SK-N-SH treated with all-trans-retinoic acid at 6 μM for 48 hours (cell line): ENCODE measurements around the gene EN2.

Source experiments
- ARNTL ChIP-seq: fragments of 450-650 bp; formaldehyde crosslinking; IDR thresholded peaks from 2 replicates; pipeline ENCODE4 v1.5.0; 2020; ENCODE audit warnings: low read depth, mild to moderate bottlenecking, moderate library complexity, borderline replicate concordance
- BACH2 ChIP-seq: fragments of 250-450 bp; sonication (Bioruptor Pico); IDR thresholded peaks from 2 replicates; pipeline ENCODE4 v1.9.0; 2021; ENCODE audit warnings: mild to moderate bottlenecking, borderline replicate concordance
- CSDC2 ChIP-seq: fragments of 250-450 bp; sonication (Bioruptor Pico); IDR thresholded peaks from 2 replicates; pipeline ENCODE4 v1.5.0; 2020; ENCODE audit warnings: mild to moderate bottlenecking, moderate library complexity
- ESRRG ChIP-seq: fragments of 250-450 bp; sonication (Bioruptor Pico); IDR thresholded peaks from 2 replicates; pipeline ENCODE4 v1.6.1; 2021; ENCODE audit warnings: mild to moderate bottlenecking
- ISL1 ChIP-seq: fragments of 250-450 bp; sonication (Bioruptor Pico); IDR thresholded peaks from 2 replicates; pipeline ENCODE4 v2.1.2; 2022; ENCODE audit warnings: mild to moderate bottlenecking, moderate library complexity
- PPARA ChIP-seq: fragments of 250-450 bp; sonication (Bioruptor Pico); IDR thresholded peaks from 2 replicates; pipeline ENCODE4 v1.5.0; 2020; ENCODE audit warnings: mild to moderate bottlenecking, borderline replicate concordance
- SNAI2 ChIP-seq: fragments of 250-450 bp; sonication (Bioruptor Pico); IDR thresholded peaks from 2 replicates; pipeline ENCODE4 v1.5.0; 2020; ENCODE audit warnings: mild to moderate bottlenecking, moderate library complexity
- TOX ChIP-seq: fragments of 250-450 bp; sonication (Bioruptor Pico); IDR thresholded peaks from 2 replicates; pipeline ENCODE4 v1.8.0; 2021; ENCODE audit warnings: mild to moderate bottlenecking, moderate library complexity, borderline replicate concordance
- ZFP3 ChIP-seq: fragments of 250-450 bp; sonication (Bioruptor Pico); IDR thresholded peaks from 2 replicates; pipeline ENCODE4 v1.5.0; 2020; ENCODE audit warnings: mild to moderate bottlenecking, moderate library complexity
- ZFP30 ChIP-seq: fragments of 450-650 bp; formaldehyde crosslinking; IDR thresholded peaks from 2 replicates; pipeline ENCODE4 v1.5.0; 2022; ENCODE audit warnings: mild to moderate bottlenecking, moderate library complexity
- TF ChIP-seq, protein P1 (sequence below): fragments of 250-450 bp; sonication (Bioruptor Pico); IDR thresholded peaks from 2 replicates; pipeline ENCODE4 v1.5.1; 2020; ENCODE audit warnings: low read depth, mild to moderate bottlenecking, moderate library complexity
- TF ChIP-seq, protein P2 (sequence below): fragments of 250-450 bp; sonication (Bioruptor Pico); IDR thresholded peaks from 2 replicates; pipeline ENCODE4 v1.8.0; 2021; ENCODE audit warnings: low read depth, mild to moderate bottlenecking, moderate library complexity, borderline replicate concordance

DNA sequence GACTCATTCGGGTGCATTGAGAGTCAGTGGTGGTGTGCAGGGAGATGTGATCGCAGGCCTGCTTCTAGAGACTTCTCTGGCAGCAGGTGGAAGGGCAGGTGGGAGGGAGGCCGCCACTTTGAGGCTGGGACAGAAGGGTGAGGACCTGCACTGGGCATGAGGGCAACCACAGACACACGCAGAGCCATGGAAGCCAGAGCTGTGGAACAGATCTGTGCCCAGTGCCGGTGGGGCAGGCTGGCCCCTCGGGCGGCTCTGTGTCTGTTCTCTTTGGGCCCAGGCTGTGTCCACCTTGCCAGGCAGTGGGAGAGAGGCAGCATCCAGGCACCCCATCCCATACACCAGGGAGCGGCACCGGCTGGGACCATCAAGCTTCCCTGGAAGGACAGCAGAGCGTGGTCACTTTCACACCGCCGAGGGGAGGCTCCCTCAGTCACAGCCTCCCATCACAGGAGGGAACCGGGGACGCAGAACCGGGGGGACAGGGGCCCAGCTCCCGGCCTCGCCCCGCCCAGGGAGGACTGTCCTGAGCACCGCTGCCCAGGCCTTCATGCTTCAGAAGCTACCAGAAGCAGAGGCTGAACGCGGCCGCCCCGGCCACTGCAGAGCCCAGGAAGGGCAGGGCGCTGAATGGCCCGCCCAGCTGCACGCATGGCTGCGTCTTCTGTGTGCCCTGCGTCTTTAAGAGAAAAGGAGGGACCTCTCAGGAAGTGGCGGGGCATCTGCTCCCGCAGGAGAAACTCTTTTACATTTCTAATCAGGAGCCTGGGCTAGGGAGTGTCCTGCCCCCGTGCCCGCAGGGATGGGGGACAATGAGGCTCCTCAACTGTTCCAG, 32.1 kb downstream of the EN2 start:
- TF ChIP-seq ISL1 (CRISPR knock-in tag), result no peak
- no peak for TF ChIP-seq ARNTL
- TF ChIP-seq PPARA, result no peak
- TF ChIP-seq ESRRG, result no peak
- no peak for TF ChIP-seq SNAI2 (CRISPR knock-in tag)
- no peak for TF ChIP-seq ZFP30
- TF ChIP-seq, protein P1, sequence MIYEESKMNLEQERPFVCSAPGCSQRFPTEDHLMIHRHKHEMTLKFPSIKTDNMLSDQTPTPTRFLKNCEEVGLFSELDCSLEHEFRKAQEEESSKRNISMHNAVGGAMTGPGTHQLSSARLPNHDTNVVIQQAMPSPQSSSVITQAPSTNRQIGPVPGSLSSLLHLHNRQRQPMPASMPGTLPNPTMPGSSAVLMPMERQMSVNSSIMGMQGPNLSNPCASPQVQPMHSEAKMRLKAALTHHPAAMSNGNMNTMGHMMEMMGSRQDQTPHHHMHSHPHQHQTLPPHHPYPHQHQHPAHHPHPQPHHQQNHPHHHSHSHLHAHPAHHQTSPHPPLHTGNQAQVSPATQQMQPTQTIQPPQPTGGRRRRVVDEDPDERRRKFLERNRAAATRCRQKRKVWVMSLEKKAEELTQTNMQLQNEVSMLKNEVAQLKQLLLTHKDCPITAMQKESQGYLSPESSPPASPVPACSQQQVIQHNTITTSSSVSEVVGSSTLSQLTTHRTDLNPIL (CRISPR knock-in tag), result no peak
- no peak for TF ChIP-seq CSDC2
- no peak for TF ChIP-seq TOX (CRISPR knock-in tag)
- TF ChIP-seq, protein P2, sequence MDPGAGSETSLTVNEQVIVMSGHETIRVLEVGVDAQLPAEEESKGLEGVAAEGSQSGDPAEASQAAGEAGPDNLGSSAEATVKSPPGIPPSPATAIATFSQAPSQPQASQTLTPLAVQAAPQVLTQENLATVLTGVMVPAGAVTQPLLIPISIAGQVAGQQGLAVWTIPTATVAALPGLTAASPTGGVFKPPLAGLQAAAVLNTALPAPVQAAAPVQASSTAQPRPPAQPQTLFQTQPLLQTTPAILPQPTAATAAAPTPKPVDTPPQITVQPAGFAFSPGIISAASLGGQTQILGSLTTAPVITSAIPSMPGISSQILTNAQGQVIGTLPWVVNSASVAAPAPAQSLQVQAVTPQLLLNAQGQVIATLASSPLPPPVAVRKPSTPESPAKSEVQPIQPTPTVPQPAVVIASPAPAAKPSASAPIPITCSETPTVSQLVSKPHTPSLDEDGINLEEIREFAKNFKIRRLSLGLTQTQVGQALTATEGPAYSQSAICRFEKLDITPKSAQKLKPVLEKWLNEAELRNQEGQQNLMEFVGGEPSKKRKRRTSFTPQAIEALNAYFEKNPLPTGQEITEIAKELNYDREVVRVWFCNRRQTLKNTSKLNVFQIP (CRISPR knock-in tag), result no peak
- TF ChIP-seq ZFP3 (CRISPR knock-in tag), result no peak
- no peak for TF ChIP-seq BACH2
